Measurements from ENCODE around the gene LRRC75B. TPM values are rescaled to one million over a fixed set of nuclear protein-coding genes. Genes with fewer than 3 reads are reported as not detected.
"Not testable (repeated sequence)": the region's sequence is repeated elsewhere in the genome, so short reads cannot be mapped to it uniquely, and the experiment has no call there.

LRRC75B gene
- total RNA-seq, 1 experiment from 2014 or later, result 5.5 TPM

- in situ Hi-C loops (cut with HindIII; ENCODE audit: low pct_unique_long_range_greater_than_20kb, low sequenced_read_pairs), result no loop called here
- no peak for DNase-seq (ENCODE audit: low read depth, low spot score)
Observed at GRCh38 chr22:24571266-24571665, 21.6 kb downstream of the LRRC75B start.

GRCh38 chr22:24567668-24568067 is 25.2 kb downstream of the LRRC75B start:
- DNase-seq (ENCODE audit: low read depth, low spot score), result no peak
- in situ Hi-C loops (cut with HindIII; ENCODE audit: low pct_unique_long_range_greater_than_20kb, low sequenced_read_pairs), result no loop called here

GRCh38 chr22:24566899-24567511 is 25.9 kb downstream of the LRRC75B start:
- DNase-seq (ENCODE audit: low read depth, low spot score), result no peak
- in situ Hi-C loops (cut with HindIII; ENCODE audit: low pct_unique_long_range_greater_than_20kb, low sequenced_read_pairs), result no loop called here

- in situ Hi-C loops (cut with HindIII; ENCODE audit: low pct_unique_long_range_greater_than_20kb, low sequenced_read_pairs), result no loop called here
- DNase-seq (ENCODE audit: low read depth, low spot score), result no peak
Observed at GRCh38 chr22:24565077-24565476, 27.8 kb downstream of the LRRC75B start.

- in situ Hi-C loops (cut with HindIII; ENCODE audit: low pct_unique_long_range_greater_than_20kb, low sequenced_read_pairs), result no loop called here
Observed at GRCh38 chr22:24564376-24565058, 28.4 kb downstream of the LRRC75B start.

GRCh38 chr22:24563246-24563645 is 29.6 kb downstream of the LRRC75B start:
- in situ Hi-C loops (cut with HindIII; ENCODE audit: low pct_unique_long_range_greater_than_20kb, low sequenced_read_pairs), result no loop called here

More at GRCh38 chr22:24564376-24565058, 28.4 kb downstream of the LRRC75B start:
- no peak for DNase-seq (ENCODE audit: low read depth, low spot score)

GRCh38 chr22:24559471-24559870 is 33.4 kb downstream of the LRRC75B start:
- in situ Hi-C loops (cut with HindIII; ENCODE audit: low pct_unique_long_range_greater_than_20kb, low sequenced_read_pairs), result no loop called here
- DNase-seq (ENCODE audit: low read depth, low spot score), result no peak

More at GRCh38 chr22:24563246-24563645, 29.6 kb downstream of the LRRC75B start:
- no peak for DNase-seq (ENCODE audit: low read depth, low spot score)

GRCh38 chr22:24555165-24556039 is 37.5 kb downstream of the LRRC75B start, which contains the start of gene SNRPD3:
Gene SNRPD3 (plus strand): TSS chr22:24555999. CDS start chr22:24557675, 1,676 bp downstream.
- peak; percentile 99 for DNase-seq (ENCODE audit: low read depth, low spot score)
- in situ Hi-C loops (cut with HindIII; ENCODE audit: low pct_unique_long_range_greater_than_20kb, low sequenced_read_pairs), result no loop called here

GRCh38 chr22:24554313-24555164 is 38.3 kb downstream of the LRRC75B start, which contains the start of gene GUCD1:
Gene GUCD1 (minus strand): TSS chr22:24555138. CDS start chr22:24554991, 147 bp downstream.
- in situ Hi-C loops (cut with HindIII; ENCODE audit: low pct_unique_long_range_greater_than_20kb, low sequenced_read_pairs), result no loop called here
- peak; percentile 13 for DNase-seq (ENCODE audit: low read depth, low spot score)

GRCh38 chr22:24553597-24554312 is 39.1 kb downstream of the LRRC75B start:
- in situ Hi-C loops (cut with HindIII; ENCODE audit: low pct_unique_long_range_greater_than_20kb, low sequenced_read_pairs), result no loop called here
- no peak for DNase-seq (ENCODE audit: low read depth, low spot score)

GRCh38 chr22:24552503-24553286 is 40.2 kb downstream of the LRRC75B start:
- in situ Hi-C loops (cut with HindIII; ENCODE audit: low pct_unique_long_range_greater_than_20kb, low sequenced_read_pairs), result not testable (repeated sequence)
- peak; percentile 96 for DNase-seq (ENCODE audit: low read depth, low spot score)

GRCh38 chr22:24550902-24551435 is 41.9 kb downstream of the LRRC75B start:
- in situ Hi-C loops (cut with HindIII; ENCODE audit: low pct_unique_long_range_greater_than_20kb, low sequenced_read_pairs), result no loop called here
- DNase-seq (ENCODE audit: low read depth, low spot score), result no peak

GRCh38 chr22:24550028-24550901 is 42.6 kb downstream of the LRRC75B start:
- in situ Hi-C loops (cut with HindIII; ENCODE audit: low pct_unique_long_range_greater_than_20kb, low sequenced_read_pairs), result no loop called here
- DNase-seq (ENCODE audit: low read depth, low spot score), result no peak

GRCh38 chr22:24548812-24549211 is 44.1 kb downstream of the LRRC75B start:
- DNase-seq (ENCODE audit: low read depth, low spot score), result no peak
- in situ Hi-C loops (cut with HindIII; ENCODE audit: low pct_unique_long_range_greater_than_20kb, low sequenced_read_pairs), result no loop called here

- DNase-seq (ENCODE audit: low read depth, low spot score), result no peak
- in situ Hi-C loops (cut with HindIII; ENCODE audit: low pct_unique_long_range_greater_than_20kb, low sequenced_read_pairs), result no loop called here
Observed at GRCh38 chr22:24543679-24544243, 49.1 kb downstream of the LRRC75B start.

All from SK-MEL-5 (cell line).